GM18858 (cell line): ENCODE results near the gene TMEM234.

ENCODE experiments used
- ATAC-seq: cut with Tn5 transposase; IDR thresholded peaks from one replicate; pipeline ENCODE4 v1.9.1; 2021; ENCODE audit not compliant: unreplicated experiment

Gene TMEM234

DNA sequence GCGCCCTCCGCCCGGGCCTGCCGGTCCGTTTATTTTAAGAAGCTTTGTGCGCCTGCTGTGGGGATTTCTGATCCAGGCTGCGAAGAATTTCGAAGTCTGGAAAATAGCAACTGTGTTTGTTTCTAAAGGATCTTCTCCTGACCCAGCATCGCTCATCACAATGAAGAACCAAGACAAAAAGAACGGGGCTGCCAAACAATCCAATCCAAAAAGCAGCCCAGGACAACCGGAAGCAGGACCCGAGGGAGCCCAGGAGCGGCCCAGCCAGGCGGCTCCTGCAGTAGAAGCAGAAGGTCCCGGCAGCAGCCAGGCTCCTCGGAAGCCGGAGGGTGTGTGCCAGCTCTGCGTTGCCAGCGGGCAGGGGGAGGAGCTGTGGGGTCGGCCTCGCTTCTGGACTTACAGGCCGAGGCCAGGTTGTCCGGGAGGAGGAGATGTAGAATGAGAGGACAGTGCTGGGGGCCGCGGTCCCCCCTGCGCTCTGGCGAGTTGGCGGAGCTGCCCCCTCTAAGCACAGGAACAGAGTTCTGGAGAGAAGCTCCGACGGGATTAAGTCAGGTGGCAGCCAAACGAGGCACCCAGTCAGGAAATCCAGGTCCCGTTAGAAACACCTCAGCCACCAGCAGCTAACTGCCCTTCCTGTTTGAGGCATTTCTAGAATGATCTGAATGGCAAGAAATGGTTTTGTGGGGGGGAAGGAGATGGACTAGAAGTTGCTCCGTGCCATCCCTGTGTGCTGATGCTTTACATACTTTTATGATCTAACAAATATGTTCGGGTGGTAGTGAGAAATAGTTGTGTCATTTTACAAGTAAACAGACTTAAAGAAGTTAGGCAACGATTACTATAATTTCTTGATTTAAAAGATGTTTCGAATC is 41.7 kb downstream of the TMEM234 start:
- peak; percentile 6 for ATAC-seq

- peak; percentile 78 for ATAC-seq
These were observed 42.5 kb downstream of the TMEM234 start, which contains the start of gene TXLNA for GRCh38 chr1:32179443-32180185. TXLNA (plus strand) TSS chr1:32179675; CDS start chr1:32180346, 671 bp downstream.

DNA sequence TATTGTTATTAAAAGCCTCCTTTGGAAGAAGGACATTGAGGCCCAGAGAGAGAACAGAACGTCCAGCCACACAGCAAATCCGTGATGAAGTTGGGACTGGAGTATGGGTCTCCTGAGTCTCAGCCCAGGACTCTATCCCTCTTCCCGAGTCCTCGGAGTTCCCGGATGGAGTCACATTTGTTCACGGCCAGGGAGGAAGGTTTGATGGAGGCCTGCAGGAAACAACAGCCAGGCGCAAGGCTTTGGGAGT is 43.0 kb downstream of the TMEM234 start:
- ATAC-seq: no peak

GRCh38 chr1:32178380-32179192 is 43.6 kb downstream of the TMEM234 start:
- no peak for ATAC-seq

GRCh38 chr1:32172621-32173245 is 49.4 kb downstream of the TMEM234 start:
- ATAC-seq: no peak

GRCh38 chr1:32170991-32171390 is 51.2 kb downstream of the TMEM234 start:
- no peak for ATAC-seq
